Fibroblast of lung (primary cell): Measurements from ENCODE around the gene UNKL. TPM values are rescaled to one million over a fixed set of nuclear protein-coding genes. Genes with fewer than 3 reads are reported as not detected.

Experiments used
- DNase-seq, 2 donors: peaks; one replicate each; pipeline versions ENCODE4 v3.0.0 to v3.0.0-alpha.2; 2010; ENCODE audit warnings: low read depth in 2 of 2
- H2AFZ ChIP-seq: 2 replicates; pipeline ENCODE4 v1.5.1; 2012; ENCODE audit warnings: low read length, control low read depth, inconsistent platforms
- H3K27ac ChIP-seq: 2 replicates; pipeline ENCODE4 v1.5.1; 2011; ENCODE audit warnings: low read length, control low read depth; ENCODE audit not compliant: insufficient read depth
- H3K27me3 ChIP-seq: 2 replicates; pipeline ENCODE4 v1.5.1; 2011; ENCODE audit warnings: mild to moderate bottlenecking, low read length; ENCODE audit not compliant: control insufficient read depth, insufficient read depth
- H3K36me3 ChIP-seq: 2 replicates; pipeline ENCODE4 v1.5.1; 2011; ENCODE audit warnings: low read length; ENCODE audit not compliant: control insufficient read depth, insufficient read depth
- H3K4me1 ChIP-seq: 2 replicates; pipeline ENCODE4 v1.5.1; 2011; ENCODE audit warnings: low read length; ENCODE audit not compliant: control insufficient read depth, insufficient read depth; ENCODE audit errors: extremely low read depth
- H3K4me2 ChIP-seq: 2 replicates; pipeline ENCODE4 v1.5.1; 2011; ENCODE audit warnings: low read length, control low read depth; ENCODE audit not compliant: insufficient read depth; ENCODE audit errors: extremely low read depth
- H3K4me3 ChIP-seq, 4 experiments: fragments of 200-600 bp in 1 of 4; sonication (generic) in 1 of 4; replicated peaks in 1 of 4; 2 replicates each; pipeline ENCODE4 v1.5.1; 2011 to 2016; ENCODE audit warnings: low read length in 4 of 4, low read depth in 3 of 4, mild to moderate bottlenecking in 3 of 4, control low read depth in 2 of 4, inconsistent platforms in 1 of 4, mixed read lengths in 1 of 4; ENCODE audit not compliant: insufficient read depth in 1 of 4; ENCODE audit errors: control extremely low read depth in 1 of 4
- H3K79me2 ChIP-seq: 2 replicates; pipeline ENCODE4 v1.5.1; 2012; ENCODE audit warnings: mild to moderate bottlenecking, low read length, inconsistent platforms; ENCODE audit not compliant: control insufficient read depth, insufficient read depth
- H3K9ac ChIP-seq: 2 replicates; pipeline ENCODE4 v1.5.1; 2011; ENCODE audit warnings: mild to moderate bottlenecking, low read length, control low read depth; ENCODE audit not compliant: insufficient read depth
- H3K9me3 ChIP-seq: 2 replicates; pipeline ENCODE4 v1.5.1; 2012; ENCODE audit warnings: low read depth, low read length; ENCODE audit not compliant: control insufficient read depth, insufficient read depth
- H4K20me1 ChIP-seq: 2 replicates; pipeline ENCODE4 v1.5.1; 2011; ENCODE audit warnings: low read length; ENCODE audit not compliant: control insufficient read depth, insufficient read depth; ENCODE audit errors: extremely low read depth
- EZH2 ChIP-seq: IDR thresholded peaks from 2 replicates; pipeline ENCODE4 v1.5.1; 2012; ENCODE audit warnings: low read length, control low read depth, mild to moderate bottlenecking; ENCODE audit errors: missing control alignments
- polyA plus RNA-seq, 2 donors: library from polyadenylated mRNA; depleted of rRNA in 1 of 2; stranded (reverse) in 1 of 2; unstranded in 1 of 2; fragments of >200 nt; gene quantifications; 2 replicates each; pipeline ENCODE4 v1.2.1, GENCODE V29; 2011 to 2012; ENCODE audit warnings: missing spikeins in 1 of 2
- total RNA-seq: library from RNA; depleted of rRNA; stranded (reverse); fragments of >200 nt; gene quantifications from 2 replicates; pipeline ENCODE4 v1.2.1, GENCODE V29; 2014
- TF ChIP-seq, protein P1 (sequence below), 2 donors: IDR thresholded peaks in 1 of 2; conservative IDR thresholded peaks in 1 of 2; 1 replicate in 1 of 2; 2 replicates in 1 of 2; pipeline ENCODE4 v1.5.1; 2011 to 2012; ENCODE audit warnings: low read length in 2 of 2, control low read depth in 1 of 2, inconsistent platforms in 1 of 2, low read depth in 1 of 2, mild to moderate bottlenecking in 1 of 2

UNKL gene
- total and polyA plus RNA-seq, 2 donors (not counting 1 experiment from before 2014, with no cell fraction given), result 4.3 to 6.3 TPM

DNA sequence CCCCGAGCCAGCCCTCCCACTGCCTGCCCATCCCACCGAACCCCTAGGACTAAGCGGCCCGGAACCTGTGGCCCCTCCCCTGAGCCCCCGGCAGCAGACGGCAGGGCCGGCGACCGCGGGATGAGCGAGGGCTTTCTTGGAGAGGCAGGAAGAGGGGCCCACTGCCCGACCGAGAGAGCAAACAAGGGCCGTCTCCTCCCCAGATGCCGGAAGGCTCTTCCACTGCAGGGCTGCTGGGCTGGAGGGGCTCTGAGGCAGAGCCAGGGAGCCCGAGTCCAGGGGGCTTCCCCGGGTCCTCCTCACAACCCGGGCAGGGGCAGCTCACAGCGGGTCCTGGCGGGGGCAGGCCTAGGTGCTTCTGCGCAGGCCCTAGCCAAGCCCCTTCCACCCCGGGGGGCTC is 19.3 kb upstream of the UNKL start:
- no peaks in the 10 kb centered on the region for H4K20me1 ChIP-seq
- TF ChIP-seq EZH2, result no peak
- TF ChIP-seq, protein P1, sequence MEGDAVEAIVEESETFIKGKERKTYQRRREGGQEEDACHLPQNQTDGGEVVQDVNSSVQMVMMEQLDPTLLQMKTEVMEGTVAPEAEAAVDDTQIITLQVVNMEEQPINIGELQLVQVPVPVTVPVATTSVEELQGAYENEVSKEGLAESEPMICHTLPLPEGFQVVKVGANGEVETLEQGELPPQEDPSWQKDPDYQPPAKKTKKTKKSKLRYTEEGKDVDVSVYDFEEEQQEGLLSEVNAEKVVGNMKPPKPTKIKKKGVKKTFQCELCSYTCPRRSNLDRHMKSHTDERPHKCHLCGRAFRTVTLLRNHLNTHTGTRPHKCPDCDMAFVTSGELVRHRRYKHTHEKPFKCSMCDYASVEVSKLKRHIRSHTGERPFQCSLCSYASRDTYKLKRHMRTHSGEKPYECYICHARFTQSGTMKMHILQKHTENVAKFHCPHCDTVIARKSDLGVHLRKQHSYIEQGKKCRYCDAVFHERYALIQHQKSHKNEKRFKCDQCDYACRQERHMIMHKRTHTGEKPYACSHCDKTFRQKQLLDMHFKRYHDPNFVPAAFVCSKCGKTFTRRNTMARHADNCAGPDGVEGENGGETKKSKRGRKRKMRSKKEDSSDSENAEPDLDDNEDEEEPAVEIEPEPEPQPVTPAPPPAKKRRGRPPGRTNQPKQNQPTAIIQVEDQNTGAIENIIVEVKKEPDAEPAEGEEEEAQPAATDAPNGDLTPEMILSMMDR (conservative IDR thresholded peaks at IDR 0.05 in 1 of 2, IDR thresholded peaks at IDR 0.05 in 1 of 2; ENCODE audit: low read depth in 1 of 2, low read length in 2 of 2), result no peak
- H3K4me1 ChIP-seq, result no peaks in the 10 kb centered on the region
- no peak overlapping the region for H3K4me2 ChIP-seq
- H3K27me3 ChIP-seq, result no peaks in the 10 kb centered on the region
- H3K27ac ChIP-seq, result no peak overlapping the region
- no peaks in the 10 kb centered on the region for H3K36me3 ChIP-seq
- no peaks in the 10 kb centered on the region for H3K9me3 ChIP-seq
- H3K9ac ChIP-seq, result no peak overlapping the region
- no peaks in the 10 kb centered on the region for H3K79me2 ChIP-seq
- DNase-seq, result no peak
- H2AFZ ChIP-seq, result no peak overlapping the region
- H3K4me3 ChIP-seq, result no peak overlapping the region

- no peak overlapping the region for H3K27ac ChIP-seq
- H3K79me2 ChIP-seq, result no peaks in the 10 kb centered on the region
- no peaks in the 10 kb centered on the region for H3K4me1 ChIP-seq
- H3K4me3 ChIP-seq, result no peak overlapping the region
- DNase-seq, result no peak
- no peaks in the 10 kb centered on the region for H3K36me3 ChIP-seq
- no peak overlapping the region for H3K4me2 ChIP-seq
- no peaks in the 10 kb centered on the region for H4K20me1 ChIP-seq
- no peak overlapping the region for H2AFZ ChIP-seq
- H3K27me3 ChIP-seq, result no peaks in the 10 kb centered on the region
- no peak overlapping the region for H3K9ac ChIP-seq
- no peaks in the 10 kb centered on the region for H3K9me3 ChIP-seq
- no peak for TF ChIP-seq EZH2
- TF ChIP-seq, protein P1 (conservative IDR thresholded peaks at IDR 0.05 in 1 of 2, IDR thresholded peaks at IDR 0.05 in 1 of 2; ENCODE audit: low read depth in 1 of 2, low read length in 2 of 2), result no peak
Observed at GRCh38 chr16:1433263-1433560, 18.7 kb upstream of the UNKL start.

- Histone ChIP-seq H3K36me3 (no peaks in the 10 kb centered on the region), H3K27me3 (no peaks in the 10 kb centered on the region), H3K27ac (no peak overlapping the region), H3K9ac (no peak overlapping the region), H3K4me3 (no peak overlapping the region), H3K4me1 (no peaks in the 10 kb centered on the region), H2AFZ (no peak overlapping the region), H4K20me1 (no peaks in the 10 kb centered on the region), H3K79me2 (no peaks in the 10 kb centered on the region), H3K4me2 (no peak overlapping the region), H3K9me3 (no peaks in the 10 kb centered on the region)
- TF ChIP-seq, protein P1 (conservative IDR thresholded peaks at IDR 0.05 in 1 of 2, IDR thresholded peaks at IDR 0.05 in 1 of 2; ENCODE audit: low read depth in 1 of 2, low read length in 2 of 2), result no peak
- TF ChIP-seq EZH2, result no peak
- no peak for DNase-seq
Observed at GRCh38 chr16:1432388-1433262, 18.1 kb upstream of the UNKL start.
